ENCODE results near the gene SLITRK5.

SLITRK5 gene

GRCh38 chr13:87698268-87698667 is 27.1 kb downstream of the SLITRK5 start:
- H3K4me3 ChIP-seq (ENCODE audit: low read depth, low read length): no peak overlapping the region

GRCh38 chr13:87709947-87710346 is 38.8 kb downstream of the SLITRK5 start:
- DNase-seq (ENCODE audit: low read depth): no peak
- no peak overlapping the region for H3K4me3 ChIP-seq (ENCODE audit: low read depth, low read length)

More at GRCh38 chr13:87698268-87698667, 27.1 kb downstream of the SLITRK5 start:
- no peak for DNase-seq (ENCODE audit: low read depth)

GRCh38 chr13:87712012-87712411 is 40.8 kb downstream of the SLITRK5 start:
- H3K4me3 ChIP-seq (ENCODE audit: low read depth, low read length): no peak overlapping the region
- no peak for DNase-seq (ENCODE audit: low read depth)
